Esophagus squamous epithelium (tissue), 5 donors: Measurements from ENCODE around the gene CD44. TPM values are rescaled to one million over a fixed set of nuclear protein-coding genes. Genes with fewer than 3 reads are reported as not detected.
A peak's percentile ranks its signal among the peaks of the same experiment; 100 is the strongest.

Experiments
- DNase-seq: peaks from one replicate; lab custom pipeline; 2025; lab: John Stamatoyannopoulos, UW
- H3K27ac ChIP-seq, 4 donors: fragments of 200-600 bp; sonication (generic); one replicate each; pipeline ENCODE4 v1.5.1; 2016 to 2019; ENCODE audit warnings: mild to moderate bottlenecking in 1 of 4
- H3K27me3 ChIP-seq, 4 donors: fragments of 200-600 bp; sonication (generic); 1 replicate in 3 of 4; 2 replicates in 1 of 4; pipeline versions ENCODE4 v1.5.1 to v1.6.0; 2017 to 2021; ENCODE audit warnings: antibody characterized with exemption in 1 of 4
- H3K36me3 ChIP-seq, 3 donors: fragments of 200-600 bp; sonication (generic); one replicate each; pipeline ENCODE4 v1.5.1; 2016 to 2019
- H3K4me1 ChIP-seq, 3 donors: fragments of 200-600 bp; sonication (generic); one replicate each; pipeline ENCODE4 v1.5.1; 2017 to 2019
- H3K4me3 ChIP-seq, 4 donors: fragments of 200-600 bp; sonication (generic); 1 replicate in 3 of 4; 2 replicates in 1 of 4; pipeline ENCODE4 v1.5.1; 2016 to 2019; ENCODE audit warnings: mild to moderate bottlenecking in 2 of 4, moderate library complexity in 1 of 4
- H3K9me3 ChIP-seq, 3 donors: fragments of 200-600 bp; sonication (generic); one replicate each; pipeline ENCODE4 v1.5.1; 2016 to 2019
- CTCF ChIP-seq, 6 experiments: fragments of 450-650 bp in 4 of 6; fragments of 200-600 bp in 2 of 6; sonication (generic) in 2 of 6; IDR thresholded peaks; one replicate each; pipeline ENCODE4 v1.5.1; 2016 to 2019; ENCODE audit warnings: antibody characterized with exemption in 6 of 6, mild to moderate bottlenecking in 4 of 6, moderate library complexity in 4 of 6
- POLR2A ChIP-seq, 4 donors: fragments of 450-650 bp; IDR thresholded peaks; one replicate each; pipeline ENCODE4 v1.6.1; 2017; ENCODE audit warnings: antibody characterized with exemption in 4 of 4, mild to moderate bottlenecking in 4 of 4, moderate library complexity in 3 of 4
- WGBS, 2 donors: methylation state at CpG; one replicate each; pipeline ENCODE4 v1.1.5; 2018; 5-methylcytosine and 5-hydroxymethylcytosine counted together
- intact Hi-C: fragments of 100-400 bp; cut with DNase I; formaldehyde crosslinking; loops from one replicate; pipeline ENCODE4 v1.15.0; 2022
- total RNA-seq, 4 donors: library from RNA; depleted of rRNA; stranded (reverse); fragments of >200 nt; gene quantifications; one replicate each; pipeline ENCODE4 v1.1.0, GENCODE V29; 2016
- donor health status: DM: yes; HTN: yes; CAD: no.

Gene CD44
- total RNA-seq, 4 donors from 2014 or later: 418 to 565 (median 463) TPM

- 52 to 53% methylated on average over 7 to 11 of the region's 13 CpGs for WGBS, 2 donors
- TF ChIP-seq POLR2A (IDR thresholded peaks at IDR 0.05) (no peak), CTCF (IDR thresholded peaks at IDR 0.05) (no peak)
- peak overlapping the region; percentile 75 to 86 (median 76) for H3K27ac ChIP-seq
- no peaks in the 10 kb centered on the region for H3K9me3 ChIP-seq
- no peak for DNase-seq
- intact Hi-C loops: loop anchor here (10.0 kb wide), 1 partner anchor 107 kb away; no protein-coding TSS in a partner anchor
- peaks cover 36 to 63% (median 48%) of the 10 kb centered on the region in 3 donors for H3K4me1 ChIP-seq
- H3K36me3 ChIP-seq: no peaks in the 10 kb centered on the region
- H3K4me3 ChIP-seq: peak overlapping the region in 1 of 4 donors; percentile 16
- no peaks in the 10 kb centered on the region for H3K27me3 ChIP-seq
Observed at GRCh38 chr11:35112056-35112845, 26.7 kb upstream of the CD44 start.

GRCh38 chr11:35112846-35113105 is 26.2 kb upstream of the CD44 start:
- WGBS, 2 donors: 90 to 92% methylated on average over 1 of the region's 1 CpG
- H3K27me3 ChIP-seq: no peaks in the 10 kb centered on the region
- TF ChIP-seq POLR2A (IDR thresholded peaks at IDR 0.05) (no peak), CTCF (IDR thresholded peaks at IDR 0.05) (no peak)
- intact Hi-C loops: loop anchor here (10.0 kb wide), 1 partner anchor 108 kb away; no protein-coding TSS in a partner anchor
- peaks cover 36 to 68% (median 51%) of the 10 kb centered on the region in 3 donors for H3K4me1 ChIP-seq
- peak overlapping the region; percentile 75 to 86 (median 76) for H3K27ac ChIP-seq
- no peak for DNase-seq
- H3K4me3 ChIP-seq: peak overlapping the region in 1 of 4 donors; percentile 16
- no peaks in the 10 kb centered on the region for H3K9me3 ChIP-seq
- H3K36me3 ChIP-seq: no peaks in the 10 kb centered on the region

GRCh38 chr11:35114906-35115687 is 23.9 kb upstream of the CD44 start:
- H3K4me3 ChIP-seq: peak overlapping the region in 1 of 4 donors; percentile 9
- 23% methylated on average over 6 to 8 of the region's 9 CpGs for WGBS, 2 donors
- peak overlapping the region; percentile 54 to 80 (median 69) for H3K27ac ChIP-seq
- no peaks in the 10 kb centered on the region for H3K36me3 ChIP-seq
- no peaks in the 10 kb centered on the region for H3K27me3 ChIP-seq
- TF ChIP-seq CTCF (IDR thresholded peaks at IDR 0.05) (no peak), POLR2A (IDR thresholded peaks at IDR 0.05) (no peak)
- DNase-seq: no peak
- intact Hi-C loops: loop anchor here (10.0 kb wide), 1 partner anchor 110 kb away; no protein-coding TSS in a partner anchor
- H3K4me1 ChIP-seq: peaks cover 36 to 69% (median 47%) of the 10 kb centered on the region in 3 donors
- H3K9me3 ChIP-seq: no peaks in the 10 kb centered on the region

GRCh38 chr11:35115688-35116030 is 23.3 kb upstream of the CD44 start:
- no peaks in the 10 kb centered on the region for H3K9me3 ChIP-seq
- no peak for DNase-seq
- peaks cover 33 to 64% (median 42%) of the 10 kb centered on the region in 3 donors for H3K4me1 ChIP-seq
- no peaks in the 10 kb centered on the region for H3K36me3 ChIP-seq
- intact Hi-C loops: loop anchor here (10.0 kb wide), 1 partner anchor 111 kb away; no protein-coding TSS in a partner anchor
- peak overlapping the region; percentile 54 to 80 (median 69) for H3K27ac ChIP-seq
- 42 to 59% methylated on average over 2 to 3 of the region's 4 CpGs for WGBS, 2 donors
- H3K27me3 ChIP-seq: no peaks in the 10 kb centered on the region
- peak overlapping the region in 1 of 4 donors; percentile 9 for H3K4me3 ChIP-seq
- TF ChIP-seq CTCF (IDR thresholded peaks at IDR 0.05) (no peak), POLR2A (IDR thresholded peaks at IDR 0.05) (no peak)
